NK-92 treated with Interleukin-12 subunit alpha and Interleukin-12 subunit beta, amount 100 ng/mL, for 24 hours (cell line): ENCODE results near the gene SPOCK1.
A peak's percentile ranks its signal among the peaks of the same experiment; 100 is the strongest.

Experiments
- DNase-seq: peaks from one replicate; lab custom pipeline; 2025; lab: John Stamatoyannopoulos, UW

The SPOCK1 gene

DNA sequence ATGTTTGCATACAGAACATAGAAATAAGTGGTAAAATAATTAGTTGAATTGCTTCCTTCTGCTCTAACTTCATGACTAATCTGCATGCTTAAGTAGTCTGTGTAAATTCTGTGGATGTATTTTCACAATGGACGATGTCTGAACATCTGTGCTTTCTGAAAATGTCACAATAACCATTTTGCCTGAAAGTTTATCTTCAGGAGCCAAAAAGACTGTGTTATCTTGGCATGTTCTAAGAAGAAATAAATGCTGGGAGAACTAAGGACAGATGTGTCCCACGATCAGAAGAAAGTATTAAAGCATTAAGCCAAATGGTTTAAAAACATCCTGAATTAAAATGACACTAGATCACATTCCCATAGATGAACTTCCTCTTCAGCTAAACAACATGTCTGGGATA lies 397.6 kb downstream of the SPOCK1 start:
- DNase-seq: no peak

DNA sequence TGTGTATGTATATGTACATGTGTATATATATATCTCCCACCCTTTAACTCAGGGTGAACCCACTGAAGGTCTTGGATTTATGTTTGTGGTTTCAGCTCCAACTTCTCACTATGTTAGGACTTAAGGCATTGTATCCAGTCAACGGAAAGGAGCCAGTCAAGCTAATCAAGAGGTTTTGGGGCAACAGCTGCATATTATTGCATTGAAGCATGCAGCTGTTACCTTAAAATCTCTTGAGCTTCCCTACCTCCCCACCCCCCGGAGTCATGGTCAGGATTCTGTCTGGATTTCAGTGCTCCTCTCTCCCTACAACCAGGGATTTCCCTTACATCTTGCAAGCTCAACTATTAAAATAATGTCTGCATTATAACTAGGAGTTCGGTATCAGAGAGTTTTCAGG lies 399.5 kb downstream of the SPOCK1 start:
- no peak for DNase-seq

DNA sequence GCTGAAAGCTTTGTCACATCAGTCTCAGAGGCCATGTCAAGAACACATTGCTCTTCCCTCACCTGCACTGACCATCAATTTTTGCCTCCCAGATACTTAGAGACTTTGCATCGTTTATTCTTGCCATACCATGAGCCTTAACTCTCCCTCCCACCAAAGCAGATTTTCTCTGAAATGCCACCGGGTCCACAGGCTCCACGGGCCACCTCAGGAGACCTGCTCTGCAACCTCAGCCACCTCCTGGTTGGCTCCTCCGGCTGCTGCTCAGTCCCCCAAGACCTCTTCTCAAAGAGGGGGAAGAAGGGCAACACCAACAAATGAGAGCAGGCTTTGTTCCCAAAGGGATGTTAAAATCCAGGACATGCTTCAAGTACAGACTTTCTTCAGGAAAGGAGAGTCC lies 400.5 kb downstream of the SPOCK1 start:
- no peak for DNase-seq

DNA sequence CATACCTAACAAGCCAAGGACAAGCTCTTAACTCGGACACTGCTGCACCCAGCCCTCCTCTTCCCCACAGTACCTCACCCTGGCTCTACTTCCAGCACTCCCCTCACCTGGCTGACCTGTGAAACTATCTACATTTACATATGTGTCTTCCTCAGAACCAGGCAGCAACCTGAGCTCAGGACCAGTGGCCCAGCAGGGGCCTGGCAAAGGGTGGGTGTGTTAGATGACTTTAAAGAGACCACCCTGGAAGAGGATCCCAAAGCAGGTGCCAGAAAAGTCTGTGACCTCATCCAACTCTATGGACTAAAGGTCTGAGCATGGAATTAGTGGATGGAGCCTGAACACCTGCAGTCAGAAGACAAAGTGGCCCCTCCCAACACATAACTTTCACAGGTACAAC lies 400.9 kb downstream of the SPOCK1 start:
- DNase-seq: no peak

DNA sequence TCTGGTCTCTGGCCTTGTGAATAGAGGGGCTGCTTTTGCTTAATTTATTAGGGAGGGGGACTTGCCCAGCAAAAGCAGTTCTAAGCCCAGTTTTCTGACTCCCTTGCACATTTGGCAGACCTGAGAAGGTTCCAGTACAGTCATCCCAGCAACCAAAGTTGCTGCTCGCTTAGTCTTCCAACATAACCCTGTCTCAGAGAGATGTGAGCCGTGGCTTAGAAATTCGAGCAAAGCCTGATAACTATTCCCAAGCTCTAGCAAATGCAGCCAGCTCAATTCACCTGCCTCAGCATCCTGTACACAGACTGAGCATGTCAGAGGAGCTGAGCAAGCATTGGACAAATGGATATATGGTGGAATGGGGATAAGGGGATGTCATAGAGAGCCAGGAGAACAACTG lies 401.9 kb downstream of the SPOCK1 start:
- no peak for DNase-seq

DNA sequence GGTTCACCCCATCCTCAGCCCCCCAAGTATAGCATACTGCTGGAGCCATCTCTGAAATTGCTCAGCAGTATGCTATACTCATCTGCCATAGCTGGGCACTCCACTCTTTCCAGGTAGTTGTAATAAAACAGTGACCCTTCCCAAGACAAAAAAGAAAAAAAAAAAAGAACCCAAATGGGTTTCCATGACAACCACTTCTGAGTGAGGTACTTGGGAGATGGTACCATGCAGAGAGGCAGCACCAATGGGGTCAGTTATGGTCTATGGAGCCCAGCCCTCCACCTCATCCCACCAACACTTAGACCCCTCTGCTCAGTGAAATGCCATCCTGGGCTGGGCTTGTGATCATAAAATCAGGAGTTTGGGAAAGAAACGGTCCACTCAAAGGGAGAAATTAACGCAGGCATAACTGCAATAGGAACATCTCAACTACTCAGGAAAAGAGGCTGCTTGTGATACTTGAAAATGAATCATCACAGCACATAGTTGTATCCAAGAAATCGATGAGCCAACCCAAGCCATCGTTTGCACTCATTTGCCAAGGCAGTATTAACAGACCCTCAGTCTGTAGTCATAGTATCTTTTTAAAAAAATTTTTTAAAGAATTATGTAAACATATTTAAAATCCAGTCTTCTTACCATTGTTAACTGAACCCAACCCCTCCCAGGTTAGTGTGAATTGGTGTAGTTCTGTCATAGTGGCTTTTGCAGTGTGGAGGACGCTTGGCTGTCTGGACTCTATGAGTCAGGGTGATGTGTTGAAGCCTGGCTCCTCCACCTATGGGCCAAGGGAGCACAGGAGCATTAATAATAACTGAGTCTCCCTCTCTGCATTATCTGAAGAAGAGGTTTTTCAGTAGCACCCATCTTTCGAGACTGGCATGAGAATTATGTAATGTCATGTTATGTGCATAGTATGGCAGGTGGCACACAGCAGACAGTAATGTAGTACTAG lies 402.7 kb downstream of the SPOCK1 start:
- DNase-seq: no peak

GRCh38 chr5:137095597-137095996 lies 403.5 kb downstream of the SPOCK1 start:
- DNase-seq: no peak

GRCh38 chr5:137092831-137093230 lies 406.3 kb downstream of the SPOCK1 start:
- no peak for DNase-seq

GRCh38 chr5:137091472-137091871 lies 407.7 kb downstream of the SPOCK1 start:
- no peak for DNase-seq

DNA sequence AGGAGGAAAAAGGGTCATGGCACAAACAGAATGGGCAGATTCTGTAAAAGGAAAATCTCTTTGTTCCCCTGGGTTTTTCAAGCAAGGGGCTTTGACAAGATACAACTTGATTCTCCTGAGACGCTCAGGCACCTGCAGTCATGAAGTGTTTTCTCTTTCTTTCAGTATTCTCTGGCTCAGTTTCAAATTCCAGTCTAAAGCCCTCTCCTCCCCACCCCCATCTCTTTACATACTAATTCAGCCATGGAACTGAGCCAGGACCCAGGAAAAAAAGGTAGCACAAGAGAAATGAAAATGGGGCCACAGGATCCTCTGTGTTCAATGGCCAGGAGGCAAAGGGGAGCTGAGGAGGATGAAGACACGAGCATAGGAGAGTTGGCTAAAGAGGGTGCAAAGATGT lies 408.4 kb downstream of the SPOCK1 start:
- DNase-seq: no peak

DNA sequence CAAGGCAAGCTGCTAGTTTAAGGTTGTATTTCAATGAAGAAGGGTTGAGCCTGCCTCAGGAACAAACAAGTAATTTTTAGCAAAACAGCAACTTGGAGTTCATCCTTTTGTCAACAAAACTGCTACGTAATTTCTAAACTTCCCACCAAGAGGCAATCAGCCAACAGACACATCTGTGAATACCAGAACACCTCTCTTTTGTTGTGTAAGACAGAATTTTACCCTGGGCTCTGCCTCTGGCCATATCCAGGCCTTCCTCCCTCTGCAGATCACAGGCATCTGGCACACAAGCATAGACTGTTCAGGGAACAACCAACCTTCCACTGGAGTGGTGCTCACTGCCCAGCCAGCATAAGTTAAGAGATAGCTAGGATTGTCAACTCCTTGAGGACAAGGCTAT lies 409.0 kb downstream of the SPOCK1 start:
- DNase-seq: no peak

DNA sequence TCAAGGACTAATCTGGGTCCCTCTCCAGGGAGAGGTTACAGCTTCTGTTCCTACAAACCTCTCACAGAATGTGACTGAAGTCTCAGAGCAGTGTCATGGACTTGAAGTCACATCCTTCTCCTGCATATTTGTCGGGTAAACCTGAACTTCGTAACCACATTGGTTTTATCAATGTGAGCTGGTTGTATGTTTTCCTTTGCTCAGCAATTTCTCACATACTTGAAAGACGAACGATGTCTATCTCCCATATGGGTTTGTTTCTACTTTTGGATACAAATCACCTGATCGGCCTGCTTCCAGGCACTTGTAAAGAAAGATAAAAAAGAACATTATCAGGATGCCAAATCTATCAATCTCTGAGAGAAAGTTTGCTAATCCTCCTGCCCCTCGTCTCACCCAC lies 411.0 kb downstream of the SPOCK1 start:
- no peak for DNase-seq

- no peak for DNase-seq
Measured at GRCh38 chr5:137086342-137086741, 412.8 kb downstream of the SPOCK1 start.

DNA sequence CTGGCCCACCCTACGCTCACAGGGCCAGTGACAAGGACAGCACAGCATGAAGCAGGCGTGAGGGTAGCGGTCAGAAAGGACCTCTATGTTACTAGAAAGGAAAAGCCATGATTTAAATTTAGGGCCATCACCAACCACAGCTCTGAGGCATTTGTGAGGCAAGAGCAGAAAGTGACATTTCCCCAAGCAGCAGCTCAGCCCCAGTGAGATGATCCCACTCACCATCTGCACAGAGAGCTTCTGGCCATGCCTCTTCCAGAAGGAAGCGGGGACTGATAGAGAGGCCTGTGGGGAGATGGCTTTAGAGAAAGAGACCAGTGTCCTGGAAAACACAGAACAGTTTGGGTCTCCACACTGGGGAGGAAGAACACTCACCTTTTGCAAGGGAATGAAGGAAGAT lies 413.9 kb downstream of the SPOCK1 start:
- DNase-seq: no peak

DNA sequence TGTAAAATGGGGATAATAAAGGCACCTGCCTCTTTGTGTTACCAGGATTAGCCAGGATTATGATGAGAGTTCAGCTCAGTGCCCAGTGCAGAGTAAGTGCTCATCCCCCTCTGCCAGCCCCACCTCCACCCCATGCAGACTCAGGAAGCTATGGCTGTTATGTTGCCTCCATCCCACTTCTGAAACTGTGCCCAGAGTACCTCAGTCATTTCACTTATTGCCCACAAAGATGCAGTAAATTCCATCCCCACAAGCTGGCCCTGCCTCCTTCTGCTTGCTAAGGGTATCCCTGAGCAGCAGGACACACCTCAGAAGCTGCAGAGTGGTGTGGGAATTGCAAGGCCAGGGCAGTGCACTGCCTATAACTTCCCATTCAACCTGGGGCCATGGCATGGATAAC lies 415.1 kb downstream of the SPOCK1 start:
- DNase-seq: no peak

- no peak for DNase-seq
Measured at GRCh38 chr5:137082951-137083350, 416.2 kb downstream of the SPOCK1 start.

DNA sequence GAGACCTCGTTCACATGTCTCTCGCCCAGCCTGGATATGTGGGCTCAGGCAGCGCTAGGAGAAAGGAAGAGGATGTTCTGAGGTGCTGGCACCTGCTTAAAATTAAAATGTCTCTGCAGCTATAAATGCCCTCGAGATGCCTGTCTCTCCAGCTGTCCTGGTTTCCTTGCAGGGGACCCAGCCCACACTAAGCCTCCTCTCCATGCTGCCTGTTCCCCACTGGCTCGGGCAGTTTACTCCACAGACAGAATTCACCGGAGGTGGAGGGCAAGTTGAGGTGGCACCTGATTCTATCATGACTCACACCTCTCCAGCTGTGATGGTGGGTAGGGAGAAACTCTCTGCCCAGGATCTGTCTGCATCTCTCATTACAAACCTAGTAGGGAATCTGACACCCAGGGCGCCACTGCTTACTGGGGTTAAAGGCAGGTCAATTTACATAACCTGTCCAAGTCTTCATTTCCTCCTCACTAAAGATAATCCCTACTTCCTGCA lies 420.9 kb downstream of the SPOCK1 start:
- DNase-seq: no peak

DNA sequence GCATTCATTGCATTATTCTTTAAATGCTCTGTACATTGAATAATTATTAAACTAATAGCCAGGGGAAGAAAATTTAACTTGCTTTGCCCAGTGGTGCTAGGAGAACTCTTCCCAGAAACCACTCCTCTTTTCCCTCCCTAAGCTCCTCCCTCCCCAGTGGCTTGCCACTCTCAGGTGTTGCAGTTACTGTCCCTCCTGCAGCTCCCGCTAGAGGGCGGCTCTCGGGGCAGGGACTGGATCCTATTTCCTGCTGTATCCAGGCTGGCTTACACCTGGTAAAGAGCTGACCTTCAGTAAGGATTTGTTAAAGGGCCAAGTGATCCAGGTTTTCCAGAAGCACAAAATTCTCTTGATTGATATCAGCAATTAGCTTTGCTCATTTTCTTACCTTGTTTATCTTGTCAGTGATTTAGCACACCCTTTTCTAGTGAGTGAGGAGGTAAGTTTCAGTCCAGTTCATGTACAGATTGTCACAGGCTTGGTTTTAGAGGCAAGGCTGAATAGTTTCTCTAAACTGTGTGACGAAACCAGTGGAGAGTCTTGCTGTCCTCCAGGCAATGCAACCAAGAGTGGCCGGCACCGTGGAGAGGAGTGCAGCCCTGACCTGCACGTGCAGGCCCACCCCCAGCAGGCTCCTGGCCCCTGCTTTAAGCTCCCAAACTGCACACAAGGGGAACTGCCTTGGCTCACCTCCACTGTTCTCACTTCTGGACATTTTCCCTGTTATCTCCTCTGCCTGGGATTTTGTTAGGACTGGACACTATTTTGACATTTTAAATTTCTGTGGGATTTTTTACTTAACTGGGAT lies 423.8 kb downstream of the SPOCK1 start:
- DNase-seq: peak; percentile 23

- no peak for DNase-seq
Measured at GRCh38 chr5:137073189-137073588, 425.9 kb downstream of the SPOCK1 start.

DNA sequence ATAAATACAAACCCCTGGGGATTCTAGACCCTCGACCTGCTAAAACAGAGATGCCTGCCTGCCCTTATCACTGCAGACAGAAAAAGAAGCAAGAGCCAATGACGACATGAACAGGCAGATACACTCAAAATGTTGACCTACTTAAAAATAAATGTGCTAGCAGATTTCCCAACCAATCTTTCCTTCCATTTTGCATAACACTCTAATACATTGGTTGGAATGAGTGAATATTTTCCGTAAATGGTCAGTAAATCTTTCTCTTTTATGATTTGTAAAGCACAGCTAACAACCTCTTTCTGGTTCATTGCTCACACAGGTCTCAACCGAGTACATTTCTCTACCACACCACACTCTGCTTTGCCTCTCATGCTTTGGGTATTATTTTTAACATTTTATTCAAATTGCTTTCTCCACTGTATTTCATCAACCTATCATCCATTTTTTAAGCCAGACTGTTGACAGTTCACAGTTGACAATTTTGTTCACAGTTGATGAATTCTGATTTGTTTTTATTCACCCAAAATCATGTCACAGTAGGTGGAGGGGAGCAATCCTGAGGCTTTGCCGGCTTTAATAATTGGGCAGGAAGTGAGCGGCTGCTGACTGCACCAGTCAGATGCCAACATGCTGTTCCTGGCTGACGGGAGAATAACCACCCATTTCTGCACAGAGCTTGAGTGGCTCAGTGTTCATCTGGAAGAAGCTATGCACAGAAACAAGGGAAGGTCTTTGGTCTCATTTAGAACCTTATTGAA lies 426.6 kb downstream of the SPOCK1 start:
- DNase-seq: no peak

GRCh38 chr5:137071931-137072330 lies 427.2 kb downstream of the SPOCK1 start:
- DNase-seq: no peak

DNA sequence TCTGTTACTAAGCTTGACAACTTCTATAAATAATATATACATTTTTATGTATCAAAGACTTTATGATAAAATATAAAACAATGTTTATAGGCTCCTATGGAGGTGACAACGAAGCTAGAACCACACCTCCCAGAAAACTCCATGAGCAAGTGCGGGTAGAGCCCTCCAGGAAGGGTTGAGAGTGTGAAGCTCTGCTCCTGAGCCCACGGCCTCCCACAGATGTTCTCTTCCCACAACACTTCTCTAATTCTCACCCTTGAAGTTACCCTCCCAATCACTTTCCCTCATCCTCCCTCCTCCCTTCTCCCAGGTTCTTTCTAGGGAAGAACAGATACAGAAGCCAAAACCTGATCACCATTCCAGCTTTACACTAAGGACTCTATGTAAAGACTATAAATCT lies 427.6 kb downstream of the SPOCK1 start:
- no peak for DNase-seq
